ENCODE results near the gene TNFRSF1B.

TNFRSF1B gene

GRCh38 chr1:12124693-12125421, 41.9 kb upstream of the TNFRSF1B start:
- no peak overlapping the region for H3K9ac ChIP-seq (ENCODE audit: low read depth, low read length)
- no peaks in the 10 kb centered on the region for H3K79me2 ChIP-seq (ENCODE audit: insufficient read depth, low read length)
- no peaks in the 10 kb centered on the region for H3K36me3 ChIP-seq (ENCODE audit: insufficient read depth, low read length)
- H3K4me3 ChIP-seq (ENCODE audit: low read depth in 1 of 2, low read length in 2 of 2): no peak overlapping the region
- H3K4me2 ChIP-seq (ENCODE audit: insufficient read depth, low read length): no peak overlapping the region
- H3K9me3 ChIP-seq (ENCODE audit: insufficient read depth, low read length, severe bottlenecking): no peaks in the 10 kb centered on the region
- DNase-seq (peak; percentile 71), ATAC-seq (ENCODE audit: insufficient read depth, low read depth) (peak; percentile 67)
- no peaks in the 10 kb centered on the region for H3K4me1 ChIP-seq (ENCODE audit: insufficient read depth, low read length)
- H4K20me1 ChIP-seq (ENCODE audit: insufficient read depth, low read length): 0 out of 2 replicates have a peak, but pooled peaks cover 2% of the 10 kb centered on the region
- H3K27me3 ChIP-seq (ENCODE audit: insufficient read depth, low read length, poor library complexity): peaks cover 3% of the 10 kb centered on the region
- TF ChIP-seq EZH2 (IDR thresholded peaks at IDR 0.05; ENCODE audit: borderline replicate concordance, low read depth, low read length, severe bottlenecking) (no peak), CTCF (IDR thresholded peaks at IDR 0.05; ENCODE audit: borderline replicate concordance, extremely low read depth, low read length, poor library complexity, severe bottlenecking) (peak; percentile 94)
- H2AFZ ChIP-seq (ENCODE audit: low read depth, low read length): no peak overlapping the region
- no peak overlapping the region for H3K27ac ChIP-seq (ENCODE audit: low read length)

DNA sequence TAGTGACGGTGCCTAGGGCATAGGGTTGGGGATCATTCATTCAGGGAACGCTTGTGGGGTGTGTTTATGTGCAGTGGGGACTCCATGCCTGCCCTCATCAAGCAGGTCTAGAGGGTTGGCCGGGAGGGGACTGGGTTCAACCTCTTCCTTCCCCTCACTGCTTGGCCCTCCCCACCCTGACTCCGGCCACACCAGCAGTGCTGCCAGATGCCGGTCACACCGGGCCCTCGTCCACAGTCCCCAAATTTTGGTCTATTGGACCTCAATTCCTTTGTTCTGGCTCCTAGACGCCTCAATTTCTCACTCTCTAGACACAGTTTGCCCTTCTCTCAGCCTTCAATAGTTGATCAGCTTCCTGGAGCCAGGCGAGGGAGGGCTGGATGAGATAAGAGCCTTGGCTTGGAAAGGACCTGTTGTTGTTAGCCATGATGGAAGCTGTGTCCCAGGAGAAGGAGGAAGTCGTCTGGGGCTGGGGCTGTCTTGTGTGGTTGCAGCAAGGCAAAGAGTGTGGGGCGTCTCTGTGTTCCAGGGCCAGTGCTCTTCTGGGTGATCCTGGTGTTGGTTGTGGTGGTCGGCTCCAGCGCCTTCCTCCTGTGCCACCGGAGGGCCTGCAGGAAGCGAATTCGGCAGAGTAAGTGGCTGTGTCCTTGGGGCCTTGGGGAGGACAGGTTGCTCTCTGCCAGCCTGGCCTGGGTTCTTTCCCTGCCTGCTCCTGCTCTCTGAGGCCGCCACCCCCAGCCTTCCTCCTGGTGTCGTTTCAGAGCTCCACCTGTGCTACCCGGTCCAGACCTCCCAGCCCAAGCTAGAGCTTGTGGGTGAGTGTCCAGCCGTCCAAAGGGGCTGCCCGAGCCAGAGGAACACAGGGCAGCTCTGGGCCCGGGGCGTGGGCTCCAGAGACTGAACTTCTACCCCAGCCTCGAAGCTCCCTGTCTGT, 41.1 kb upstream of the TNFRSF1B start:
- Histone ChIP-seq H3K36me3 (ENCODE audit: insufficient read depth, low read length) (no peaks in the 10 kb centered on the region), H3K27me3 (ENCODE audit: insufficient read depth, low read length, poor library complexity) (peaks cover 1% of the 10 kb centered on the region), H4K20me1 (ENCODE audit: insufficient read depth, low read length) (0 out of 2 replicates have a peak, but pooled peaks cover 2% of the 10 kb centered on the region), H3K79me2 (ENCODE audit: insufficient read depth, low read length) (no peaks in the 10 kb centered on the region), H2AFZ (ENCODE audit: low read depth, low read length) (no peak overlapping the region), H3K4me1 (ENCODE audit: insufficient read depth, low read length) (no peaks in the 10 kb centered on the region), H3K9ac (ENCODE audit: low read depth, low read length) (no peak overlapping the region), H3K27ac (ENCODE audit: low read length) (no peak overlapping the region), H3K4me2 (ENCODE audit: insufficient read depth, low read length) (no peak overlapping the region), H3K4me3 (ENCODE audit: low read depth in 1 of 2, low read length in 2 of 2) (no peak overlapping the region), H3K9me3 (ENCODE audit: insufficient read depth, low read length, severe bottlenecking) (no peaks in the 10 kb centered on the region)
- no peak for TF ChIP-seq EZH2 (IDR thresholded peaks at IDR 0.05; ENCODE audit: borderline replicate concordance, low read depth, low read length, severe bottlenecking)
- TF ChIP-seq CTCF (IDR thresholded peaks at IDR 0.05; ENCODE audit: borderline replicate concordance, extremely low read depth, low read length, poor library complexity, severe bottlenecking): no peak
- no peak for ATAC-seq (ENCODE audit: insufficient read depth, low read depth)
- no peak for DNase-seq

DNA sequence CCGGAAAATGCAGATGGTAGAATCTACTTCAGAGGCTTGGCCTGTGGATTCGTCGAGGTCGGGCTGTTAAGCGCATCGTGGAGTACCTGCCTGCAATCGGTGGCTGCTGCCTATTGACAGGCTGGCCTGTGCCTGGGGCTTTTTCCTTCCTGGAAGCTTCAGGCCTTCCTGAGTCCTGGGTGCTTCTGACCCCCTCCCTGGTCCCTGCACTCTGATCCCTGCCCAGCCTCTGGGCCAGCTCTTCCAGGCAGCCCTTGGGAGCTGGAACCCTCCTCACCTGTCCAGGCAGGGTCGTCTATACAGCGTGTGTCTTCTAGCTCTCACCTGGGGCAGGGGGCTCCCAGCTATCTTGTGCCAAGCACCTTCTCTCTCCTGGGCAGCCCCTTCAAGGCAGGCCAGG, 40.0 kb upstream of the TNFRSF1B start:
- H3K4me1 ChIP-seq (ENCODE audit: insufficient read depth, low read length): no peaks in the 10 kb centered on the region
- DNase-seq: no peak
- H3K9me3 ChIP-seq (ENCODE audit: insufficient read depth, low read length, severe bottlenecking): no peaks in the 10 kb centered on the region
- no peak overlapping the region for H2AFZ ChIP-seq (ENCODE audit: low read depth, low read length)
- no peak for ATAC-seq (ENCODE audit: insufficient read depth, low read depth)
- TF ChIP-seq CTCF (IDR thresholded peaks at IDR 0.05; ENCODE audit: borderline replicate concordance, extremely low read depth, low read length, poor library complexity, severe bottlenecking): no peak
- TF ChIP-seq EZH2 (IDR thresholded peaks at IDR 0.05; ENCODE audit: borderline replicate concordance, low read depth, low read length, severe bottlenecking): no peak
- H3K79me2 ChIP-seq (ENCODE audit: insufficient read depth, low read length): no peaks in the 10 kb centered on the region
- 0 out of 2 replicates have a peak, but pooled peaks cover 2% of the 10 kb centered on the region for H4K20me1 ChIP-seq (ENCODE audit: insufficient read depth, low read length)
- H3K4me3 ChIP-seq (ENCODE audit: low read depth in 1 of 2, low read length in 2 of 2): no peak overlapping the region
- no peaks in the 10 kb centered on the region for H3K27me3 ChIP-seq (ENCODE audit: insufficient read depth, low read length, poor library complexity)
- no peak overlapping the region for H3K27ac ChIP-seq (ENCODE audit: low read length)
- H3K9ac ChIP-seq (ENCODE audit: low read depth, low read length): no peak overlapping the region
- H3K36me3 ChIP-seq (ENCODE audit: insufficient read depth, low read length): no peaks in the 10 kb centered on the region
- H3K4me2 ChIP-seq (ENCODE audit: insufficient read depth, low read length): no peak overlapping the region

Measured in DND-41 (cell line).